ENCODE data around the gene SKAP2. TPM values are rescaled to one million over a fixed set of nuclear protein-coding genes. Genes with fewer than 3 reads are reported as not detected.

The SKAP2 gene
- total RNA-seq, 1 donor from 2014 or later, result 4.8 TPM

DNA sequence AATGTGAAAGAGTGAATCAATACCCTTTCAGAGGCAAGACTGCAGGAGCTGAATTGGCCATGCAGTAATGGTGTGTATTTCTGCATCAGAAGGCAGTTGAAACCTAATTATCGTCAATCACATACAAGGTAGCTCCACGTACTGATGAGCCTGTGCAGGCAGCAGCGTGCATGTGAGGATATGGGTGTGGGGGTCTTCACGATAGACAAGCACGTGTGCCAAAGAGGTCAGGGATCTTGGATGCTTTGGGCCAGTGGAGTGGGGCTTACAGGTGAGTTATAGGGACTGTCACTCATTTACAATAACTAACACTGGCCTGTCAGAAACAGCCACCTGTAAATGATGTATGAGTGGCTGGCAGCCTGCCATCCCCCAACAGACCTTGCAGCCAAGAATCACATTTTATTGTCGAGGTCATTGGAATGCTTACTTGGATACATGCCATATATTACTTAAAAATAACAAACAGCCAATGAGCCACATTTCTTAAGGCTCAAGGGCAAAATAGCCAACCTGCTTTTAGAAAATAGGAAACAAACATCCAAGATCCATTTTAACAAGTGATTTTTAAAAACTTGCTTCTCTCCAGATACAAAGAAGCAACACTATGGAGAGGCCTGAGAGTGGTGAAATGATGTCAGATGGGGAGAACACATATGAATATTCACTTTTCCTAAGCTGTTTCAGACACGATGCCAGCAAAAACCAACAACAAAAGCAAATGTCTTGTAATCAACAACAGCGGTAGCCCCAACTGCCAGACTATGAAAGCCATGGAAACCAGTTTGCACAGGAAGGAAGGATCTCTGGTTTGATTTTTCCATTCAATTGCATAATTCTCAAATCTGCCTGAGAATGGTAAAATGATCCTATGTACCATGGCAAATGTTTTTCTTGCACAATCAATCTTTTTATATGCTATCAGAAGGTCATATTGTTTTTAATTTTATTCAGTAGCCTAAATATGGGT is 210.7 kb downstream of the SKAP2 start:
- peaks cover 49% of the 10 kb centered on the region for H3K27me3 Mint-ChIP-seq (ENCODE audit: low read depth)

DNA sequence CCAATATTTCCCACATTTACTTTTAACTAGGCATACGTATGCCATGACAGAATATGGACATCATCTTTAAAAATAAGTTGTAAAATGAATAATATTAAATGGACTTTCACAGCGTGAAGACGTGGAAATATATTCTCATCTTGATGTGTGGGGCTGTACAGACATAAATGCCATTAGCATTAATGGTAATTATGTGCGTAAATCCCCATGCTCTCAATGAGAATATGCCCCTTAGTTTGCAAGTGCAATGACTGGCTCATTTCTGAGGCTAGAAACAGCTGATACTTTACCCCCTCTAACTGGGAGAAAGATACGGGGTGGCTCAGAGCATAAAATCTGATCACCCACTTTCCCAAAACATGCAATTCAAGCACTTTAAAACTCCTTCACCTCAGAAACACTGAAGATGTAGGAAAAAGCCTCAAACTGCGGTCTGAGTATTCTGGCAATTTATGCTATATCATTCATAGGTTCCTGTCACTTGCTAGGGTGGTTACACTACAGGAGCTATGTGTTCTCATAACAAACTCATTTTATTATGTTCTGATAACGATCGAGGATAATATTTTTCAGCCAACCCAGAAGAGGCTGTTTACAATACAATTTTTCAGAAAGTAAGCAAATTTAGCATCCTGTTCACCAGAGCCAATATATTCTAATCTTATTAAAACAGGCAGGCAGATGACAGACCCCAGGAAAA is 211.8 kb downstream of the SKAP2 start:
- Mint-ChIP-seq H3K4me1 (ENCODE audit: low read depth) (no peaks in the 10 kb centered on the region), H3K27me3 (ENCODE audit: low read depth) (peaks cover 40% of the 10 kb centered on the region), H3K27ac (ENCODE audit: unreplicated experiment) (no peak overlapping the region), H3K9me3 (ENCODE audit: low read depth) (no peaks in the 10 kb centered on the region), H3K36me3 (ENCODE audit: low read depth) (no peaks in the 10 kb centered on the region), H3K4me3 (ENCODE audit: unreplicated experiment) (no peak overlapping the region)
- TF ChIP-seq, protein P1, sequence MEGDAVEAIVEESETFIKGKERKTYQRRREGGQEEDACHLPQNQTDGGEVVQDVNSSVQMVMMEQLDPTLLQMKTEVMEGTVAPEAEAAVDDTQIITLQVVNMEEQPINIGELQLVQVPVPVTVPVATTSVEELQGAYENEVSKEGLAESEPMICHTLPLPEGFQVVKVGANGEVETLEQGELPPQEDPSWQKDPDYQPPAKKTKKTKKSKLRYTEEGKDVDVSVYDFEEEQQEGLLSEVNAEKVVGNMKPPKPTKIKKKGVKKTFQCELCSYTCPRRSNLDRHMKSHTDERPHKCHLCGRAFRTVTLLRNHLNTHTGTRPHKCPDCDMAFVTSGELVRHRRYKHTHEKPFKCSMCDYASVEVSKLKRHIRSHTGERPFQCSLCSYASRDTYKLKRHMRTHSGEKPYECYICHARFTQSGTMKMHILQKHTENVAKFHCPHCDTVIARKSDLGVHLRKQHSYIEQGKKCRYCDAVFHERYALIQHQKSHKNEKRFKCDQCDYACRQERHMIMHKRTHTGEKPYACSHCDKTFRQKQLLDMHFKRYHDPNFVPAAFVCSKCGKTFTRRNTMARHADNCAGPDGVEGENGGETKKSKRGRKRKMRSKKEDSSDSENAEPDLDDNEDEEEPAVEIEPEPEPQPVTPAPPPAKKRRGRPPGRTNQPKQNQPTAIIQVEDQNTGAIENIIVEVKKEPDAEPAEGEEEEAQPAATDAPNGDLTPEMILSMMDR (IDR thresholded peaks at IDR 0.05), result no peak
- no peak for DNase-seq (ENCODE audit: low spot score)

More for the DNA sequence above, 210.7 kb downstream of the SKAP2 start:
- Mint-ChIP-seq H3K36me3 (ENCODE audit: low read depth) (no peaks in the 10 kb centered on the region), H3K27ac (ENCODE audit: unreplicated experiment) (no peak overlapping the region), H3K4me3 (ENCODE audit: unreplicated experiment) (no peak overlapping the region), H3K4me1 (ENCODE audit: low read depth) (no peaks in the 10 kb centered on the region), H3K9me3 (ENCODE audit: low read depth) (no peaks in the 10 kb centered on the region)
- no peak for DNase-seq (ENCODE audit: low spot score)
- TF ChIP-seq, protein P1 (IDR thresholded peaks at IDR 0.05), result no peak

- TF ChIP-seq, protein P1 (IDR thresholded peaks at IDR 0.05), result no peak
- H3K36me3 Mint-ChIP-seq (ENCODE audit: low read depth), result no peaks in the 10 kb centered on the region
- no peaks in the 10 kb centered on the region for H3K9me3 Mint-ChIP-seq (ENCODE audit: low read depth)
- H3K4me1 Mint-ChIP-seq (ENCODE audit: low read depth), result no peaks in the 10 kb centered on the region
- H3K27ac Mint-ChIP-seq (ENCODE audit: unreplicated experiment), result no peak overlapping the region
- peaks cover 29% of the 10 kb centered on the region for H3K27me3 Mint-ChIP-seq (ENCODE audit: low read depth)
- DNase-seq (ENCODE audit: low spot score), result no peak
- H3K4me3 Mint-ChIP-seq (ENCODE audit: unreplicated experiment), result no peak overlapping the region
Measured at GRCh38 chr7:26650103-26650502, 214.3 kb downstream of the SKAP2 start.

GRCh38 chr7:26649388-26649787 is 215.0 kb downstream of the SKAP2 start:
- H3K27ac Mint-ChIP-seq (ENCODE audit: unreplicated experiment), result no peak overlapping the region
- no peaks in the 10 kb centered on the region for H3K9me3 Mint-ChIP-seq (ENCODE audit: low read depth)
- no peaks in the 10 kb centered on the region for H3K4me1 Mint-ChIP-seq (ENCODE audit: low read depth)
- H3K36me3 Mint-ChIP-seq (ENCODE audit: low read depth), result no peaks in the 10 kb centered on the region
- no peak overlapping the region for H3K4me3 Mint-ChIP-seq (ENCODE audit: unreplicated experiment)
- no peak for DNase-seq (ENCODE audit: low spot score)
- peaks cover 23% of the 10 kb centered on the region for H3K27me3 Mint-ChIP-seq (ENCODE audit: low read depth)
- TF ChIP-seq, protein P1 (IDR thresholded peaks at IDR 0.05), result no peak

- Mint-ChIP-seq H3K9me3 (ENCODE audit: low read depth) (no peaks in the 10 kb centered on the region), H3K36me3 (ENCODE audit: low read depth) (no peaks in the 10 kb centered on the region), H3K27me3 (ENCODE audit: low read depth) (peaks cover 25% of the 10 kb centered on the region), H3K27ac (ENCODE audit: unreplicated experiment) (no peak overlapping the region), H3K4me1 (ENCODE audit: low read depth) (no peaks in the 10 kb centered on the region), H3K4me3 (ENCODE audit: unreplicated experiment) (no peak overlapping the region)
- TF ChIP-seq, protein P1 (IDR thresholded peaks at IDR 0.05), result no peak
- DNase-seq (ENCODE audit: low spot score), result no peak
Measured at GRCh38 chr7:26648554-26648953, 215.8 kb downstream of the SKAP2 start.

Data from chondrocyte (in vitro differentiated cells).